HepG2 (cell line): Measurements from ENCODE around the gene FXYD4. TPM values are rescaled to one million over a fixed set of nuclear protein-coding genes. Genes with fewer than 3 reads are reported as not detected.

Experiments used
- AGO2 ChIP-seq: fragments of 200-400 bp; formaldehyde crosslinking; optimal IDR thresholded peaks from 2 replicates; pipeline ENCODE3; 2017; ENCODE audit warnings: mild to moderate bottlenecking, low read depth, low read length, moderate library complexity
- CENPT ChIP-seq: sonication (generic); formaldehyde crosslinking; IDR thresholded peaks from 2 replicates; pipeline ENCODE4 v1.8.0; 2022; ENCODE audit warnings: low read depth, mild to moderate bottlenecking, moderate library complexity, missing genetic modification reagents
- DMAP1 ChIP-seq: IDR thresholded peaks from 2 replicates; pipeline ENCODE4 v1.6.1; 2016
- FOXC1 ChIP-seq: sonication (generic); formaldehyde crosslinking; IDR thresholded peaks from 2 replicates; pipeline ENCODE4 v1.8.0; 2022; ENCODE audit warnings: mild to moderate bottlenecking, missing genetic modification reagents, borderline replicate concordance
- MZF1 ChIP-seq: sonication (generic); formaldehyde crosslinking; IDR thresholded peaks from 2 replicates; pipeline ENCODE4 v1.8.1; 2023; ENCODE audit warnings: mild to moderate bottlenecking, missing genetic modification reagents, borderline replicate concordance
- SMAD3 ChIP-seq: sonication (generic); formaldehyde crosslinking; IDR thresholded peaks from 2 replicates; pipeline ENCODE4 v1.4.0; 2020; ENCODE audit warnings: missing genetic modification reagents
- SP5 ChIP-seq: IDR thresholded peaks from 2 replicates; pipeline ENCODE4 v1.6.1; 2016; ENCODE audit warnings: low read depth, borderline replicate concordance
- ZBTB1 ChIP-seq: sonication (generic); formaldehyde crosslinking; IDR thresholded peaks from 2 replicates; pipeline ENCODE4 v1.4.0; 2020; ENCODE audit warnings: missing genetic modification reagents, borderline replicate concordance
- ZBTB38 ChIP-seq: sonication (generic); formaldehyde crosslinking; IDR thresholded peaks from 2 replicates; pipeline ENCODE4 v1.5.1; 2020; ENCODE audit warnings: mild to moderate bottlenecking, missing genetic modification reagents
- ZFY ChIP-seq: sonication (generic); formaldehyde crosslinking; IDR thresholded peaks from 2 replicates; pipeline ENCODE4 v1.4.0; 2020; ENCODE audit warnings: missing genetic modification reagents
- ZNF251 ChIP-seq: sonication (generic); formaldehyde crosslinking; IDR thresholded peaks from 2 replicates; pipeline ENCODE4 v1.9.0; 2021; ENCODE audit warnings: mild to moderate bottlenecking, missing genetic modification reagents
- ZNF326 ChIP-seq: sonication (generic); formaldehyde crosslinking; IDR thresholded peaks from 2 replicates; pipeline ENCODE4 v1.4.0; 2020; ENCODE audit warnings: missing genetic modification reagents, borderline replicate concordance
- ZNF337 ChIP-seq: sonication (generic); formaldehyde crosslinking; IDR thresholded peaks from 2 replicates; pipeline ENCODE4 v1.5.1; 2020; ENCODE audit warnings: missing genetic modification reagents, low read depth, mild to moderate bottlenecking, borderline replicate concordance
- ZNF747 ChIP-seq: sonication (generic); formaldehyde crosslinking; IDR thresholded peaks from 2 replicates; pipeline ENCODE4 v1.8.1; 2023; ENCODE audit warnings: missing genetic modification reagents, mild to moderate bottlenecking, borderline replicate concordance
- polyA plus RNA-seq, 8 experiments: library from polyadenylated mRNA; depleted of rRNA in 3 of 8; stranded (reverse) in 7 of 8; unstranded in 1 of 8; fragments of >200 nt; fragmentation: Illumina TruSeq in 4 of 8; extraction: Trizol in 4 of 8; gene quantifications; 2 replicates each; pipeline versions ENCODE4 v1.2.1 to v1.2.3, GENCODE V29; 2011 to 2016; ENCODE audit warnings: low read depth in 4 of 8, missing spikeins in 1 of 8, mixed read lengths in 1 of 8; ENCODE audit not compliant: insufficient read depth in 1 of 8
- total RNA-seq, 5 experiments: library from RNA; depleted of rRNA; stranded (reverse); fragments of >200 nt; fragmentation: Illumina TruSeq; extraction: Trizol; gene quantifications; 2 replicates each; pipeline ENCODE4 v1.2.3, GENCODE V29; 2016; ENCODE audit warnings: low read depth in 1 of 5
- TF ChIP-seq, protein P1 (sequence below): sonication (generic); formaldehyde crosslinking; IDR thresholded peaks from 2 replicates; pipeline ENCODE4 v1.4.0; 2020; ENCODE audit warnings: missing genetic modification reagents, mild to moderate bottlenecking, borderline replicate concordance
- TF ChIP-seq, protein P2 (sequence below): sonication (generic); formaldehyde crosslinking; IDR thresholded peaks from 2 replicates; pipeline ENCODE4 v1.4.0; 2020; ENCODE audit warnings: missing genetic modification reagents
- TF ChIP-seq, protein P3 (sequence below): fragments of 450-650 bp; IDR thresholded peaks from 2 replicates; pipeline ENCODE4 v1.6.1; 2017; ENCODE audit warnings: mild to moderate bottlenecking
- TF ChIP-seq, protein P4 (sequence below): sonication (generic); formaldehyde crosslinking; IDR thresholded peaks from 2 replicates; pipeline ENCODE4 v1.5.0; 2020; ENCODE audit warnings: mild to moderate bottlenecking, missing genetic modification reagents, moderate library complexity
- TF ChIP-seq, protein P5 (sequence below): sonication (generic); formaldehyde crosslinking; IDR thresholded peaks from 2 replicates; pipeline ENCODE4 v1.5.0; 2020; ENCODE audit warnings: missing genetic modification reagents

The FXYD4 gene
- total and polyA plus RNA-seq, 2 of the 13 experiments (the other 11 are each of a cell fraction or from before 2014, with no cell fraction given): not detected

DNA sequence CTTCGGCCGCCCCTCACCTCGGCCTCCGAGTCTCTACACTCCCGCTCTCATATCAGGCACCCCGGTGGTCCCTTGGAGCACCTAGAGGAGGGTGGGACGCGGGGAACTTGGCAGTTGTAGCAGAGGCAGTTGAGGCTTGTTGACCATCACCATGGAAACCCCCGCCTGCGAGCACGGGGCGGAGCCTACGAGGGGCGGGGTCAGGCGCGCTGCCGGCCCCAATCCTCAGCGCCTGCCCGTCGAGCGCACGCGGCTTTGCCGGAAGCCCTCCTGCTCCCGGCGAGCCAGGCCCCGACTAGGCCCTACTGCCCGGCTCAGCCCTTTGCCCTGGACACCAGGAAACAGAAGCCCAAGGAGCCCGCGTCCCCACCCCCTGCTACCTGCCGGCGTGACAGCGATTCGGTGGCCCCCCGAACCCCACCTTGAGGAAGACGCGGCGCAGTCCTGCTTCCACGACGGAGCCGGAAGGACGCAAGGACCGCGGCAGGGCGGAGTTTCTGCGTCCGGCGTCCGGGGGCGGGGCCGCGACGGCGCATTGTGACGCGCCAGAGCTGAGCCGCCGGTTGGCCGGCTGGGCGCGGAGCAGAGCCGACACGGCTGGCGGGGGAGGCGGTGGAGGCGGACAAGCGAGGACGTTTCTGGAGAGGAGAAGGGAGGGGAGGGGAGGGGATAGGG lies 37.4 kb downstream of the FXYD4 start, which contains the start of gene HNRNPF (continued):
- TF ChIP-seq, protein P1, sequence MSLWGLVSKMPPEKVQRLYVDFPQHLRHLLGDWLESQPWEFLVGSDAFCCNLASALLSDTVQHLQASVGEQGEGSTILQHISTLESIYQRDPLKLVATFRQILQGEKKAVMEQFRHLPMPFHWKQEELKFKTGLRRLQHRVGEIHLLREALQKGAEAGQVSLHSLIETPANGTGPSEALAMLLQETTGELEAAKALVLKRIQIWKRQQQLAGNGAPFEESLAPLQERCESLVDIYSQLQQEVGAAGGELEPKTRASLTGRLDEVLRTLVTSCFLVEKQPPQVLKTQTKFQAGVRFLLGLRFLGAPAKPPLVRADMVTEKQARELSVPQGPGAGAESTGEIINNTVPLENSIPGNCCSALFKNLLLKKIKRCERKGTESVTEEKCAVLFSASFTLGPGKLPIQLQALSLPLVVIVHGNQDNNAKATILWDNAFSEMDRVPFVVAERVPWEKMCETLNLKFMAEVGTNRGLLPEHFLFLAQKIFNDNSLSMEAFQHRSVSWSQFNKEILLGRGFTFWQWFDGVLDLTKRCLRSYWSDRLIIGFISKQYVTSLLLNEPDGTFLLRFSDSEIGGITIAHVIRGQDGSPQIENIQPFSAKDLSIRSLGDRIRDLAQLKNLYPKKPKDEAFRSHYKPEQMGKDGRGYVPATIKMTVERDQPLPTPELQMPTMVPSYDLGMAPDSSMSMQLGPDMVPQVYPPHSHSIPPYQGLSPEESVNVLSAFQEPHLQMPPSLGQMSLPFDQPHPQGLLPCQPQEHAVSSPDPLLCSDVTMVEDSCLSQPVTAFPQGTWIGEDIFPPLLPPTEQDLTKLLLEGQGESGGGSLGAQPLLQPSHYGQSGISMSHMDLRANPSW (CRISPR knock-in tag): no peak
- TF ChIP-seq, protein P2, sequence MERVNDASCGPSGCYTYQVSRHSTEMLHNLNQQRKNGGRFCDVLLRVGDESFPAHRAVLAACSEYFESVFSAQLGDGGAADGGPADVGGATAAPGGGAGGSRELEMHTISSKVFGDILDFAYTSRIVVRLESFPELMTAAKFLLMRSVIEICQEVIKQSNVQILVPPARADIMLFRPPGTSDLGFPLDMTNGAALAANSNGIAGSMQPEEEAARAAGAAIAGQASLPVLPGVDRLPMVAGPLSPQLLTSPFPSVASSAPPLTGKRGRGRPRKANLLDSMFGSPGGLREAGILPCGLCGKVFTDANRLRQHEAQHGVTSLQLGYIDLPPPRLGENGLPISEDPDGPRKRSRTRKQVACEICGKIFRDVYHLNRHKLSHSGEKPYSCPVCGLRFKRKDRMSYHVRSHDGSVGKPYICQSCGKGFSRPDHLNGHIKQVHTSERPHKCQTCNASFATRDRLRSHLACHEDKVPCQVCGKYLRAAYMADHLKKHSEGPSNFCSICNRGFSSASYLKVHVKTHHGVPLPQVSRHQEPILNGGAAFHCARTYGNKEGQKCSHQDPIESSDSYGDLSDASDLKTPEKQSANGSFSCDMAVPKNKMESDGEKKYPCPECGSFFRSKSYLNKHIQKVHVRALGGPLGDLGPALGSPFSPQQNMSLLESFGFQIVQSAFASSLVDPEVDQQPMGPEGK (CRISPR knock-in tag): peak; percentile 83
- TF ChIP-seq ZNF251 (CRISPR knock-in tag) (no peak), ZFY (CRISPR knock-in tag) (peak; percentile 97), MZF1 (CRISPR knock-in tag) (0 out of 2 replicates have a peak, but pooled peaks have one; percentile 41), DMAP1 (CRISPR knock-in tag) (peak; percentile 98), ZBTB1 (CRISPR knock-in tag) (no peak), ZBTB38 (0 out of 2 replicates have a peak, but pooled peaks have one; percentile 19), ZNF326 (CRISPR knock-in tag) (no peak), AGO2 (peak; percentile 75), ZNF337 (no peak), ZNF747 (CRISPR knock-in tag) (peak; percentile 66; the same call in 1 of the 2 replicates), SP5 (CRISPR knock-in tag) (peak; percentile 47; the same call in 1 of the 2 replicates), SMAD3 (no peak), CENPT (CRISPR knock-in tag) (no peak), FOXC1 (peak; percentile 50; the same call in 1 of the 2 replicates)
- TF ChIP-seq, protein P3, sequence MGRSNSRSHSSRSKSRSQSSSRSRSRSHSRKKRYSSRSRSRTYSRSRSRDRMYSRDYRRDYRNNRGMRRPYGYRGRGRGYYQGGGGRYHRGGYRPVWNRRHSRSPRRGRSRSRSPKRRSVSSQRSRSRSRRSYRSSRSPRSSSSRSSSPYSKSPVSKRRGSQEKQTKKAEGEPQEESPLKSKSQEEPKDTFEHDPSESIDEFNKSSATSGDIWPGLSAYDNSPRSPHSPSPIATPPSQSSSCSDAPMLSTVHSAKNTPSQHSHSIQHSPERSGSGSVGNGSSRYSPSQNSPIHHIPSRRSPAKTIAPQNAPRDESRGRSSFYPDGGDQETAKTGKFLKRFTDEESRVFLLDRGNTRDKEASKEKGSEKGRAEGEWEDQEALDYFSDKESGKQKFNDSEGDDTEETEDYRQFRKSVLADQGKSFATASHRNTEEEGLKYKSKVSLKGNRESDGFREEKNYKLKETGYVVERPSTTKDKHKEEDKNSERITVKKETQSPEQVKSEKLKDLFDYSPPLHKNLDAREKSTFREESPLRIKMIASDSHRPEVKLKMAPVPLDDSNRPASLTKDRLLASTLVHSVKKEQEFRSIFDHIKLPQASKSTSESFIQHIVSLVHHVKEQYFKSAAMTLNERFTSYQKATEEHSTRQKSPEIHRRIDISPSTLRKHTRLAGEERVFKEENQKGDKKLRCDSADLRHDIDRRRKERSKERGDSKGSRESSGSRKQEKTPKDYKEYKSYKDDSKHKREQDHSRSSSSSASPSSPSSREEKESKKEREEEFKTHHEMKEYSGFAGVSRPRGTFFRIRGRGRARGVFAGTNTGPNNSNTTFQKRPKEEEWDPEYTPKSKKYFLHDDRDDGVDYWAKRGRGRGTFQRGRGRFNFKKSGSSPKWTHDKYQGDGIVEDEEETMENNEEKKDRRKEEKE: no peak
- TF ChIP-seq, protein P4, sequence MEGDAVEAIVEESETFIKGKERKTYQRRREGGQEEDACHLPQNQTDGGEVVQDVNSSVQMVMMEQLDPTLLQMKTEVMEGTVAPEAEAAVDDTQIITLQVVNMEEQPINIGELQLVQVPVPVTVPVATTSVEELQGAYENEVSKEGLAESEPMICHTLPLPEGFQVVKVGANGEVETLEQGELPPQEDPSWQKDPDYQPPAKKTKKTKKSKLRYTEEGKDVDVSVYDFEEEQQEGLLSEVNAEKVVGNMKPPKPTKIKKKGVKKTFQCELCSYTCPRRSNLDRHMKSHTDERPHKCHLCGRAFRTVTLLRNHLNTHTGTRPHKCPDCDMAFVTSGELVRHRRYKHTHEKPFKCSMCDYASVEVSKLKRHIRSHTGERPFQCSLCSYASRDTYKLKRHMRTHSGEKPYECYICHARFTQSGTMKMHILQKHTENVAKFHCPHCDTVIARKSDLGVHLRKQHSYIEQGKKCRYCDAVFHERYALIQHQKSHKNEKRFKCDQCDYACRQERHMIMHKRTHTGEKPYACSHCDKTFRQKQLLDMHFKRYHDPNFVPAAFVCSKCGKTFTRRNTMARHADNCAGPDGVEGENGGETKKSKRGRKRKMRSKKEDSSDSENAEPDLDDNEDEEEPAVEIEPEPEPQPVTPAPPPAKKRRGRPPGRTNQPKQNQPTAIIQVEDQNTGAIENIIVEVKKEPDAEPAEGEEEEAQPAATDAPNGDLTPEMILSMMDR: no peak; the same call in 1 of the 2 replicates
- TF ChIP-seq, protein P5, sequence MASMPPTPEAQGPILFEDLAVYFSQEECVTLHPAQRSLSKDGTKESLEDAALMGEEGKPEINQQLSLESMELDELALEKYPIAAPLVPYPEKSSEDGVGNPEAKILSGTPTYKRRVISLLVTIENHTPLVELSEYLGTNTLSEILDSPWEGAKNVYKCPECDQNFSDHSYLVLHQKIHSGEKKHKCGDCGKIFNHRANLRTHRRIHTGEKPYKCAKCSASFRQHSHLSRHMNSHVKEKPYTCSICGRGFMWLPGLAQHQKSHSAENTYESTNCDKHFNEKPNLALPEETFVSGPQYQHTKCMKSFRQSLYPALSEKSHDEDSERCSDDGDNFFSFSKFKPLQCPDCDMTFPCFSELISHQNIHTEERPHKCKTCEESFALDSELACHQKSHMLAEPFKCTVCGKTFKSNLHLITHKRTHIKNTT: no peak
